ENCODE data around the gene CTSW.

Gene CTSW

DNA sequence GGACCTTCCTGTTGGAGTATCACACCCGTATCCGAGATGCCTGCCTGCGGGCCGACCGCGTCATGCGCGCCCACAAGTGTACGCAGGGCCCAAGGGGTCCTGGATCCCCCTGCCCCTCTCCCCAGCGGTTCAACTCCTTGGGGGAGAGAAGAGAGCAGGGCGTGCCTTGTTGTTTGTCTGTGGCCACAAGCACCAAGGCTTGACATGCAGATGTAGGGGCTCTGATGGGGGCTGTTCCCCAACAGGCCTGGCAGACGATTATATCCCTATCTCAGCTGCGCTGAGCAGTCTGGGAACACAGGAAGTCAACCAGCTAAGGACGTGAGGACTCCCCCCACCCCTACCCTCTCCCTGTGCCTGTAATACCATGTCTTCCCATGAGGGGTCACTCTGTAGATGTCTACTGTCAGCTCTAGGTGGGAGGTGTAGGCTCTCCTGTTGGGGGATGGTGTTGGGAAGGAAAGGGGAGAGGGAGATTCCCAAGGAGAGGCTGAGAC, 28.5 kb upstream of the CTSW start:
- no peaks in the 10 kb centered on the region for H3K9me3 Mint-ChIP-seq
- H3K27me3 Mint-ChIP-seq, result no peaks in the 10 kb centered on the region
- DNase-seq (ENCODE audit: low spot score in 2 of 2) (no peak), ATAC-seq (replicated peaks; ENCODE audit: extremely low read depth, poor library complexity, severe bottlenecking) (no peak)
- H3K4me1 Mint-ChIP-seq, result peaks cover 28% of the 10 kb centered on the region
- no peak overlapping the region for H3K4me3 Mint-ChIP-seq
- no peak overlapping the region for H3K27ac Mint-ChIP-seq (ENCODE audit: low read depth)
- peaks cover 34% of the 10 kb centered on the region for H3K36me3 Mint-ChIP-seq (ENCODE audit: insufficient read depth)

DNA sequence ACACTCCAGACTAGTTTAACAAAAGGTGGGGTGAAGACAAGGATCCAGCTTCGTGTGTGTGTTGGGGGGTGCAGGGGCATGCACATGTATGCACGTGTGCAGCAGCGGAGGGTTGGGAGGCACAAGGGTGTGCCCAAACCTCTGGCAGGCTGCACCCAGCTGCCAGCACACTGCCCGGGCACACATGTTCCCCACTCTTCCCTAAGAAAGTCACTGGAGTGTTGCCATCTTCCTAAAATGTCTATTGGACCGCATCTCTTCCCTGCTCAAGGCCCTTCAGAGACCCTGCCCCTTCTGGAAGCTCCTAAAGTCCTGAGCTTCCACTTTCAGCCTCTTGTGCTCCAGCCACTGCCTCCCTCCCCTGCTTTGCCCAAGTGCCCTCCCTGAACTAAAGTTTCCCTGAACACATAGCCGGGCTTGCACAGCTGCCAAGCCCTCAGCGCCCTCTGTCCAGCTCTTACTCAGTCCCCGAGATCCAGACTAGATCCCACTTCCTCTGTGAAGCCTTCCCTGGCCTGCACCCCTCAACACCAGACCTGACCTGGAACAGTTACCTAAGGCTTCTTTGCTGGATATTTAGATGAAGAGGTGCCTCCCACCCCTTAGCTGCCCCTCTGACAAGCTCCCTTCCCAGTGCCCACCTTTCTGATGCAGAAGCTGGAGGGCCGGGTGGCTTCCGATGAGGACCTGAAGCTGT, 27.7 kb upstream of the CTSW start:
- DNase-seq (ENCODE audit: low spot score in 2 of 2), result no peak
- Mint-ChIP-seq H3K27me3 (no peaks in the 10 kb centered on the region), H3K4me1 (peaks cover 36% of the 10 kb centered on the region), H3K27ac (ENCODE audit: low read depth) (no peak overlapping the region), H3K36me3 (ENCODE audit: insufficient read depth) (peaks cover 42% of the 10 kb centered on the region), H3K4me3 (no peak overlapping the region), H3K9me3 (no peaks in the 10 kb centered on the region)
- no peak for ATAC-seq (replicated peaks; ENCODE audit: extremely low read depth, poor library complexity, severe bottlenecking)

DNA sequence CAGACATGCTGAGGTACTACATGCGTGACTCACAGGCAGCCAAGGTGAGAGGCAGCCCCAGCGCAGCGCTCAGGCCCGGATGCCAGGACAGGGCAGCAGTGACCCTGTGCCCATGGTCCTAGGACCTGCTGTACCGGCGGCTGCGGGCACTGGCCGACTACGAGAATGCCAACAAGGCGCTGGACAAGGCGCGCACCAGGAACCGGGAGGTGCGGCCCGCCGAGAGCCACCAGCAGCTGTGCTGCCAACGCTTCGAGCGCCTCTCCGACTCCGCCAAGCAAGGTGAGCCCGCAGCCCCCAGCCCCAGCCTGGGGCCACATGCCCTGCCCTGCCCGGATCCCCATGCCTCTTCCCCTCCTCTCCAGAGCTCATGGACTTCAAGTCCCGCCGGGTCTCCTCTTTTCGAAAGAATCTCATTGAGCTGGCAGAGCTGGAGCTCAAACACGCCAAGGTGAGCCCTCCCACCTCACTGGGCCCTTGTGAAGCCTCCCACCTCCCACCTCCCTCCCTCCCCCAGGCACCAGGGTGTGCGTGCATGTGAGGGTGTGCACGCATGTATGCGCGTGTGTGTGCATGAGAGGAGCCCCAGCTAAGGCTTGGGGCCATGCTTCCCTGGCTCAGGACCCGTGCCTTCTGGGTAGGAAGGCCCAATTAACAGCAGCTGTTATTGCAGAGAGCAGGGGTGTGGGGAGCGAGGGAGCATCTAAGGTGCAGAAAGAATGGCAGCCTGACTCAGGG, 27.0 kb upstream of the CTSW start:
- H3K9me3 Mint-ChIP-seq, result no peaks in the 10 kb centered on the region
- H3K27ac Mint-ChIP-seq (ENCODE audit: low read depth), result no peak overlapping the region
- no peaks in the 10 kb centered on the region for H3K27me3 Mint-ChIP-seq
- DNase-seq (ENCODE audit: low spot score in 2 of 2) (no peak), ATAC-seq (replicated peaks; ENCODE audit: extremely low read depth, poor library complexity, severe bottlenecking) (no peak)
- no peak overlapping the region for H3K4me3 Mint-ChIP-seq
- peaks cover 36% of the 10 kb centered on the region for H3K4me1 Mint-ChIP-seq
- peaks cover 47% of the 10 kb centered on the region for H3K36me3 Mint-ChIP-seq (ENCODE audit: insufficient read depth)

DNA sequence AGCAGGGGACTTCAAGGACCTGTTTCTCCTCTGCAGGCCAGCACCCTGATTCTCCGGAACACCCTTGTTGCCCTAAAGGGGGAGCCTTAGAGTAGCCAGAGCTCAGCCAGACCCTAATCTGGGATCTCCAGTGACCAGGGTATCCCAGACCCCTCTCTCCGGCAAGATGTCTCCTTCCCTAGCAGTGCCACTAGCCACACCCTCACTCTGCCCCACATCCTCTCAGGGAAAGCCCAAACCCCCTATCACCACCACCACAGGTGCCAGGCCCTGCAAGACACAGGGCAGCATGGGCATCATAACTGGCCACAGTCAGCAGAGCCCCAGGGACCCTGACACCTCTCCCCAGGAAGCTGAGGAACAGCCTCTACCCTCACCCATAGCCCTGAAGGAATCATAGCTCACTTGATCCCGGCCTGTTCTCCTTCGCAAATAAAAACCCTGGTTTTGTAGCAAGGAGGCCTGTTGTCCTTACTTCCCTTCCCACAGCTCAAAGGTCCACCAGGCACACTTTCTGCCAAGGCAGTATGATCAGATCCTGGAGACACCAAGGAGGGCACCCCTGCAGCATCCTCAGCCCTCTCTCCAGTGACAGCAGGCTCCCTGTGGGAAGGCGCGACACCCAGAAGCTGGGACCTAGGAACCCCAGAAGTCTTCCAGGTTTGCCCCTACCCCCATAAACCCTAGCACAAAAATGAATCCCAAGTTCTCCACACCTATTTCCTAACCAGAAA, 26.2 kb upstream of the CTSW start:
- peak overlapping the region; percentile 72 for H3K27ac Mint-ChIP-seq (ENCODE audit: low read depth)
- H3K4me1 Mint-ChIP-seq, result peaks cover 40% of the 10 kb centered on the region
- H3K9me3 Mint-ChIP-seq, result no peaks in the 10 kb centered on the region
- ATAC-seq (replicated peaks; ENCODE audit: extremely low read depth, poor library complexity, severe bottlenecking), result no peak
- H3K27me3 Mint-ChIP-seq, result no peaks in the 10 kb centered on the region
- H3K4me3 Mint-ChIP-seq, result peak overlapping the region; percentile 31
- H3K36me3 Mint-ChIP-seq (ENCODE audit: insufficient read depth), result peaks cover 53% of the 10 kb centered on the region
- no peak for DNase-seq (ENCODE audit: low spot score in 2 of 2)

DNA sequence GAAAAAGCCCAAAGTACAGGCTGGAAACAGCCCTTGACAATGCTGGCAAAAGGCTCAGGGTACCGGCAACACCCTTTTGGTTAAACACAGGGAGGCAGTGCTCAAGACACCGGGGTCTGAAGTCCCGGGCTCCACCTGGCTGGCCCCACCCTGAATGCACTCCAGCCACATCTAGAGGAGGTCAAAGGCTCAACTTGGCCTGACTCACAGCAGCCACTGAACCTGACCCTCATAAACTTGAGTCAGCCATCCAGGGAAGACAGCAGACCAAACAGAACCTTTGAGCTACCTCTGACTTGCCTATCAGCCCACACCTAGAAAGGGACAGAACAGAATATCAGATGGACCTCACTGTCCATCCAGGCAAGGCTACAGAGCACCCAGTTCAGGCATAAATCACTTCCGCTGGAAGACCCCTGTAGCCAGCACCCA, 25.5 kb upstream of the CTSW start:
- H3K27me3 Mint-ChIP-seq, result no peaks in the 10 kb centered on the region
- peak overlapping the region; percentile 72 for H3K27ac Mint-ChIP-seq (ENCODE audit: low read depth)
- H3K9me3 Mint-ChIP-seq, result no peaks in the 10 kb centered on the region
- peak overlapping the region; percentile 65 for H3K4me3 Mint-ChIP-seq
- peaks cover 56% of the 10 kb centered on the region for H3K36me3 Mint-ChIP-seq (ENCODE audit: insufficient read depth)
- no peak for ATAC-seq (replicated peaks; ENCODE audit: extremely low read depth, poor library complexity, severe bottlenecking)
- peaks cover 47% of the 10 kb centered on the region for H3K4me1 Mint-ChIP-seq
- no peak for DNase-seq (ENCODE audit: low spot score in 2 of 2)

DNA sequence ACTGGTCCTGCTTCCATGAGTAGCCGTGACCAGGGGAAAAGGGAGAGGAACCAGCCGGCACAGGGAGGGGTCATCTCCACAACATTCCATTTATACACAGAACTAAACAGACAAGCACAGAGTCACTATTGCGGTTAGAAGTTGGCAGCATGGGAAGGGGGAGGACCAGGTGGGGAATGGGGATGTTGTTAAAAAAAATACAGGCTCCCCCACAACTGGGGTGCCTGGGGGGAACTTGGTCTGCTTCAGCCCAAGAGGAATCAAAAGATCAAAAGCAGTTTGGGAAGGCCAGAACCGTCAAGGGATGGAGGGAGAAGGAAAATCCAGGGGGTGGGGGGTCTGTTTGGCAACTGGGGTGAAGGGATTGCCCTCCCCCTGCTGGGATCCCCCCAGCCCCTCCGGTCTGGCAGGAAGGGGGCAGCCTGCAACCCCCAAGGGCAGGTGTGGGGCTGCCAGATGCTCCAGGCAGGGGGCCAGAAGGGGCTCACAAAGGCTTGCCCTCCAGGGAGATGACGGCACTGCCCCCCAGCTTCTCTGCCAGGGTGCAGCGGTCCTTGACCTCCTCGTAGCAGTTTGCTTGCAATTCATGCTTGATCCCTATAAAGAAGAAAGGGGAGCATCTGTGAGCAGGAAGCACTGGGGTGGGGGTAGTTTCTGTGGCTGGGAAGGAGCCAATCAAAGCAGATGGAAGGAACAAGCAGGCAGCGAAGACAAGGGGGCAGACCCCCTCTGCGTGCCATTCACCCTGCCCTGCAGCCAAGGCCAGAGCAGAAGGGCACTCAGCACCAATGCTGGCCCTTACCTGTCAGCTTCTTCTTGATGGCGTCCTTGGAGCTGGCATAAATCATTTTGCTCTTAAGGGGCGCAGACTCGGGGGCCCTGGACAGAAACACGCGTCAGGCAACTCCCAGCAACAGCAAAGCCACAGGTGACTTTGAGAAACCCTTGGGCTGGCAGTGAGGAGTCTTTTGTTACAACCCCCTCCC, 24.5 kb upstream of the CTSW start:
- no peaks in the 10 kb centered on the region for H3K9me3 Mint-ChIP-seq
- peak overlapping the region; percentile 72 for H3K27ac Mint-ChIP-seq (ENCODE audit: low read depth)
- H3K4me1 Mint-ChIP-seq, result peaks cover 54% of the 10 kb centered on the region
- peak overlapping the region; percentile 88 for H3K4me3 Mint-ChIP-seq
- DNase-seq (ENCODE audit: low spot score in 2 of 2), result no peak
- H3K27me3 Mint-ChIP-seq, result no peaks in the 10 kb centered on the region
- ATAC-seq (replicated peaks; ENCODE audit: extremely low read depth, poor library complexity, severe bottlenecking), result no peak
- H3K36me3 Mint-ChIP-seq (ENCODE audit: insufficient read depth), result peaks cover 58% of the 10 kb centered on the region

DNA sequence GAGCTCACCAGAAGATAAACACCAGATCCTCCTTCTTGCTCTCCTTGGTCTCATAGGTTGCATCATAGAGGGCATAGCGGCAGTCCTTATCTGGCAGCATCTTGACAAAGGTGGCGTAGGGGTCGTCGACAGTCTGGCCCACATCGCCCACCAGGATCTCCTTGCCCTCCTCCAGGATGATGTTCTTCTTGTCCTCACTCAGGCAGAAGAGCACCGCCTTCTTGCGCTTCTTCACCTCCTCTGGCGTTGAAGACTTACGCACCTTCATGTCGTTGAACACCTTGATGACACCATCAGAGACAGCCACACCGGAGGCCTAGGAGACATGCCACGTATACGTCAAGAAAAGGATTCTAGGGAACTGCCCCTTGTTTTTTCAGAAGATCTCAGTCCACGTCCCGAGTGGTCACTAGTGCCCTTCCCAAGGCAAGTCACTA, 23.7 kb upstream of the CTSW start:
- Mint-ChIP-seq H3K27me3 (no peaks in the 10 kb centered on the region), H3K27ac (ENCODE audit: low read depth) (no peak overlapping the region), H3K9me3 (no peaks in the 10 kb centered on the region), H3K4me1 (peaks cover 58% of the 10 kb centered on the region), H3K4me3 (peak overlapping the region; percentile 88), H3K36me3 (ENCODE audit: insufficient read depth) (peaks cover 61% of the 10 kb centered on the region)
- no peak for ATAC-seq (replicated peaks; ENCODE audit: extremely low read depth, poor library complexity, severe bottlenecking)
- DNase-seq (ENCODE audit: low spot score in 2 of 2), result no peak

DNA sequence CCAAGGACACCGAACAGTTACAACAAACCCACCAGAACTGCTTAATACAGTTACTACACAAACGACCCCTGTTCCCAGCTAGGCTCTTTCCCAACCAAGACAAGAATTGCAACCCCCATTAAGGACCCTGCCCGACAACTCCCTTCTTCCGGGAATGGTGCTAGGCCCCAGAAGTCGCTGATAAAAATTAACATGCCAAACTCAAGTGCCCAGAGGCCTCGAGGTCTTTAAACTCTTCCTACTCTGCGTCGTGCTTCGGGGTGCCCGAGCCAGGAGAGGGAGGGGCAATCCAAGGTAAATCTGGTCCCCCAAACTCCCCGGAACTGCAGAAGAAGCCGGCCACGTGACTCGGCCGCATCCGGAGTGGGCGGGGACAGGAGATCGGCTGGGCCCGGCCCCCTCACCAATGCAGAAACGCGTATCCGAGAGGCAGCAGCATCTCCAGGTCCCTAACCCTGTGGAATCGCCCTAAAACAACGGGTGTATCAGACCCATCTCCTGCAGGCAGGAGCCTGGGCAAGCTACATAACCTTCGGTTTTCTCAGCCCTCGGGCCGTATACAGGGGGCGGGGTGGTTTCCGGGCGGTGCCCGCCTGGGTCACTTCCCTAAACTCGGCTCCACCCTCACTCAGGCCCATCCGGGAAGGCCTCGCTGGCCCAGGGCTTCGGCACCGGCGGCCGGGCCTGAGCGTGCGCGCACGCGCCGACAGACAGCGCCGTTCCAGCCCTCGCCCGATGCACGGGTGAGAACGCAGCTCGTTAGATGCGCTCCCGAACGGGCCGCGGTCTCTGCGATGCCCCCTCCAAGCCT, 22.7 kb upstream of the CTSW start:
- peaks cover 65% of the 10 kb centered on the region for H3K4me1 Mint-ChIP-seq
- peak; percentile 68 to 74 for DNase-seq (ENCODE audit: low spot score in 2 of 2)

DNA sequence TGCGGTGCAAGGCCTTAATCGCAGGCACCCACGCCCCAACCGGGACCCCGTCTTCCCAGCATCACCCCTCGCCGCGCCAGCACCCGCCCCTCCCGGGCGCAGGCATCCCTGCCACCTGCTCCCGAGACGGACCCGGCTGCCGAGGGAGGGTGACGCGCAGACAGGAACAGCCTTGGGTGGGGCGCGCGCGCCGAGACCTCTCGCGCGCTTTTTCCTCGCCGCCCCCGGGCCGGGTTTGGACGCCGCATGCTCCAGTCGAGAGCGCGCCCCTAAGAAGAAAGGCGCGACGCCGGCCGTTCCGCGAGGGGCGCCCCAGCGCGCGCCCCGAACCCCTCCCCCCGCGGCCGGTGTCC, 22.2 kb upstream of the CTSW start:
- Mint-ChIP-seq H3K27me3 (no peaks in the 10 kb centered on the region), H3K27ac (ENCODE audit: low read depth) (peak overlapping the region; percentile 90), H3K36me3 (ENCODE audit: insufficient read depth) (peaks cover 64% of the 10 kb centered on the region), H3K9me3 (no peaks in the 10 kb centered on the region), H3K4me1 (peaks cover 62% of the 10 kb centered on the region), H3K4me3 (peak overlapping the region; percentile 88)
- peak; percentile 61 to 64 for DNase-seq (ENCODE audit: low spot score in 2 of 2)
- no peak for ATAC-seq (replicated peaks; ENCODE audit: extremely low read depth, poor library complexity, severe bottlenecking)

More for the DNA sequence above, 22.7 kb upstream of the CTSW start:
- Mint-ChIP-seq H3K27me3 (no peaks in the 10 kb centered on the region), H3K36me3 (ENCODE audit: insufficient read depth) (peaks cover 61% of the 10 kb centered on the region), H3K9me3 (no peaks in the 10 kb centered on the region), H3K27ac (ENCODE audit: low read depth) (peak overlapping the region; percentile 88), H3K4me3 (peak overlapping the region; percentile 88)
- peak; percentile 5 for ATAC-seq (replicated peaks; ENCODE audit: extremely low read depth, poor library complexity, severe bottlenecking)

DNA sequence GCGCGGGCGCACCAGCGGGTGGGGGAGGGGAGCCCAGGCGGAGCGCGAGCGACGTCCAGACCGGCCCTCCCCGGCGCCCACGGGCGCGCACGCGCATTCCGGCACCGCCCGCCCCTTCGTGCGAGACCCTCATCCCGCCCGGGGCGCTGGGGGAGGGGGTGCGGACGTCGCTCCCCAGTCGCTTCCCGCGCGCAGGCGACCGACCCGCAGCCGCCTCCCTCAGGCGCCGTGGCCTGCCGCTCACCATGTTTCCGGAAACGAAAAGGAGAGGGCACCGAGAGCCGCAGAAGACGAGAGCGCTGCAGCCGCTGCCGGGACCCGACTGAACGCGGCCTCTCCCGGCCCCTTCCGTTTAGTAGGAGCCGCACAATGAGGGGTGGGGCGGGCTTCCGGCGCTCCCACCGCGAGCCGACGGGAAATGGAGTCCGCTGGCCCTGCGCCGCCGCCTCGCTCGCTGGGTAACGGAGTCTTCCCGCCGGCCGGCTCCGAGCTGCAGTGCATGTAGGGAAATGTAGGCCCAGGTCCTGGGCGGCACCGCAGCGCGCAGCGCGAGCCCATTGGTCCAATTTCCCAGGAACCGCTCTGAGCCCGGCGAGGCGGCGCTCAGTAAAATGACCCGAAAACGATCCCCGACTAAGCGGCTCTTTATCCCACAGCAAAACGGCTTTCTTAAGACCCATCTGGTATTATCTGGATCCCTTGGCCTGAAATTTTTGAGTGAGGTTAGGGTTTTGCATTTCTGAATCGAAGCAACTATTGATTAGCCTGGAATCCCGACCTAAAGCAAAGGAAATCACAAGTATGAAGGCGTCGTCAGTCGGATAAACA, 21.6 kb upstream of the CTSW start, which contains the start of gene CFL1:
Gene CFL1 (minus strand): TSS at position 328 of the 828 bp plus-strand sequence. CDS start 81 bp downstream, at position 247.
- Mint-ChIP-seq H3K4me3 (peak within 1 kb of the TSS; percentile 88), H3K27ac (ENCODE audit: low read depth) (peak within 1 kb of the TSS; percentile 90), H3K36me3 (ENCODE audit: insufficient read depth) (peaks cover 63% of the 10 kb centered on the region), H3K4me1 (peaks cover 68% of the 10 kb centered on the region), H3K27me3 (no peaks in the 10 kb centered on the region), H3K9me3 (no peaks in the 10 kb centered on the region)
- DNase-seq (ENCODE audit: low spot score in 2 of 2) (peak; percentile 88 to 95), ATAC-seq (replicated peaks; ENCODE audit: extremely low read depth, poor library complexity, severe bottlenecking) (peak; percentile 58)
